Uterus (tissue), 2 donors: ENCODE data around the gene WASF2.

Source experiments
- POLR2A ChIP-seq, 2 donors: fragments of 450-650 bp; IDR thresholded peaks; one replicate each; pipeline ENCODE4 v1.6.1; 2016; ENCODE audit warnings: antibody characterized with exemption in 2 of 2, mild to moderate bottlenecking in 1 of 2, moderate library complexity in 1 of 2
- TF ChIP-seq, protein P1 (sequence below), 4 experiments: fragments of 200-600 bp in 2 of 4; fragments of 450-650 bp in 2 of 4; sonication (generic) in 2 of 4; IDR thresholded peaks; one replicate each; pipeline ENCODE4 v1.5.1; 2016 to 2019; ENCODE audit warnings: antibody characterized with exemption in 4 of 4, mild to moderate bottlenecking in 2 of 4, moderate library complexity in 1 of 4

DNA sequence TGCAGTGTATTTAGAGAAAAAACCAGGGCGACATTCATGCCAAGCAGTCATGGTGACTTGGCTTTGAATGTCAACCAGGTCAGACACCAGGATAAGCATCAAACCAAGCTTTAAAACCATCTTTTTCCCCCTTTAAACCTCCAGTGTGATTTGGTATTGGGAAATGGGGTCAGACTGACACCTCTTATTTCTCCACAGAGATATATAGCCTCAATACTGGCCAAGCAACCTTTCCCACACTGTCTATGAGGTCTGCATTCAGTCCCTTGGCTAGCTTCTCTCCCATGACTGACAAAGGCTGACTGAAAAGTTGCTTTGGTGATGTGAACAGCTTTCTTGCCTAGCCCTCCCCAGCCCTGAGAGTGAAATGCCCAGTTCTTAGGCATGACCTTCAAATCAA, 75.9 kb downstream of the WASF2 start:
- TF ChIP-seq, protein P1, sequence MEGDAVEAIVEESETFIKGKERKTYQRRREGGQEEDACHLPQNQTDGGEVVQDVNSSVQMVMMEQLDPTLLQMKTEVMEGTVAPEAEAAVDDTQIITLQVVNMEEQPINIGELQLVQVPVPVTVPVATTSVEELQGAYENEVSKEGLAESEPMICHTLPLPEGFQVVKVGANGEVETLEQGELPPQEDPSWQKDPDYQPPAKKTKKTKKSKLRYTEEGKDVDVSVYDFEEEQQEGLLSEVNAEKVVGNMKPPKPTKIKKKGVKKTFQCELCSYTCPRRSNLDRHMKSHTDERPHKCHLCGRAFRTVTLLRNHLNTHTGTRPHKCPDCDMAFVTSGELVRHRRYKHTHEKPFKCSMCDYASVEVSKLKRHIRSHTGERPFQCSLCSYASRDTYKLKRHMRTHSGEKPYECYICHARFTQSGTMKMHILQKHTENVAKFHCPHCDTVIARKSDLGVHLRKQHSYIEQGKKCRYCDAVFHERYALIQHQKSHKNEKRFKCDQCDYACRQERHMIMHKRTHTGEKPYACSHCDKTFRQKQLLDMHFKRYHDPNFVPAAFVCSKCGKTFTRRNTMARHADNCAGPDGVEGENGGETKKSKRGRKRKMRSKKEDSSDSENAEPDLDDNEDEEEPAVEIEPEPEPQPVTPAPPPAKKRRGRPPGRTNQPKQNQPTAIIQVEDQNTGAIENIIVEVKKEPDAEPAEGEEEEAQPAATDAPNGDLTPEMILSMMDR (IDR thresholded peaks at IDR 0.05), result no peak
- no peak for TF ChIP-seq POLR2A (IDR thresholded peaks at IDR 0.05)
